HG03575 (cell line): ENCODE measurements around the gene LANCL2.
"Not testable (repeated sequence)": the region's sequence is repeated elsewhere in the genome, so short reads cannot be mapped to it uniquely, and the experiment has no call there.

Source experiments
- ATAC-seq: cut with Tn5 transposase; IDR thresholded peaks from one replicate; pipeline ENCODE4 v1.9.1; 2021; ENCODE audit not compliant: unreplicated experiment, insufficient number of reproducible peaks, low FRiP score; ENCODE audit errors: extremely low read depth

The LANCL2 gene

GRCh38 chr7:55449992-55450535 is 84.9 kb downstream of the LANCL2 start:
- ATAC-seq = no peak

- no peak for ATAC-seq
These were observed 87.8 kb downstream of the LANCL2 start for GRCh38 chr7:55452971-55453370.

DNA sequence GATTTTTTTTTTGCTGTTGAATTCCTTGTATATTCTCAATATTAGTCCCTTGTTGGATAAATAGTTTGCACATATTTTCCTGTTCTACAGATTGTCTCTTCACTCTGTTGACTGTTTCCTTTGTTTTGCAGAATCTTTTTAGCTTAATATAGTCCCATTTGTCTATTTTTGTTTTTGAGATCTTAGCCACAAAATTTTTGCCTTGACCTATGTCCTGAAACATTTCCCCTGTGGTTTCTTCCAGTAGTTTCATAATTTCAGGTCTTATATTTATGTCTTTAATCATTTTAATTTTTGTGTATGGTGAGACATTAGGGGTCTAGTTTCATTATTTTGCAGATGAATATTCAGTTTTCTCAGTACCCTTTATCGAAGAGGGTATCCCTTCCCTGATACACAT is 92.7 kb downstream of the LANCL2 start:
- ATAC-seq = no peak

DNA sequence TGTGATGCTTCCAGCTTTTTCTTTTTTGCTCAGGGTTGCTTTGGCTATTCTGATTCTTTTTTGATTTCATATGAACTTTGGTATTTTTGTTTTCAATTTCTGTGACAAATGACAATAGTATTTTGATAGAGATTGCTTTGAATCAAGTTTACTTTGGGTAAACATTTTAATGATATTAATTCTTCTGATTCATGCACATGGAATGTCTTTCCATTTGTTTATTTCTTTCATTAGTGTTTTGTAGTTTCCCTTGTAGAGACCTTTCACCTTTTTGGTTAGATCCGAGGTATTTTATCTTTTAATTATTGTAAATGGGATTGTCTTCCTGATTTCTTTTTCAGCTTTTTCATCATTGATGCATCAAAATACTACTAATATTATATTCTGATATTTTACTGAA is 93.2 kb downstream of the LANCL2 start:
- no peak for ATAC-seq

DNA sequence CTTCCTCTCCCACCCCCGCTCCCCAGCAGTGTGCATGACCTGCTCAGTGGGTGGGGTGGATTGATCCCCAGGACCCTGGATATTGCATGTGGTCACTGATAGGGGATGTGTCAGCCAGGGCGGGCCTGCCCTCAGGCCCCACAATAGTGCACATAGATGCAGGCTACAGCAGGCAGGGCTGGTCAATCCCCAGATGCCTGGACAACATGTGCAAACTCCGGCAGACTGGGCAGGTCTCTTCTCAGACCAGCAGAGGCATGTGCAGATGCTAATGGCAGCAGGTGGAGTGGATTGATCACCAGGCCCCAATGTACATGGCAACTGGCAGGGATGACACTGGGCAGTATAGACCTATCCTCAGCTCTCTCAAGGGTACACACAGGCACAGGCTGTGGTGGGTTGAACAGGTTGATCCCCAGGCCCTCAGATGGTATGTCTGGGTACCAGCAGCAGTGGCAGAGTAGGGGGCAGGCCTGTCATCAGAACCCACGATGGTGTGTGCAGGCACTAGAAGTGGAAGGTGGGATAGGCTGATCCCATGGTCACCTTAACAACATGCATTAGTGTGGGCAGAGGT is 98.6 kb downstream of the LANCL2 start:
- ATAC-seq = no peak

DNA sequence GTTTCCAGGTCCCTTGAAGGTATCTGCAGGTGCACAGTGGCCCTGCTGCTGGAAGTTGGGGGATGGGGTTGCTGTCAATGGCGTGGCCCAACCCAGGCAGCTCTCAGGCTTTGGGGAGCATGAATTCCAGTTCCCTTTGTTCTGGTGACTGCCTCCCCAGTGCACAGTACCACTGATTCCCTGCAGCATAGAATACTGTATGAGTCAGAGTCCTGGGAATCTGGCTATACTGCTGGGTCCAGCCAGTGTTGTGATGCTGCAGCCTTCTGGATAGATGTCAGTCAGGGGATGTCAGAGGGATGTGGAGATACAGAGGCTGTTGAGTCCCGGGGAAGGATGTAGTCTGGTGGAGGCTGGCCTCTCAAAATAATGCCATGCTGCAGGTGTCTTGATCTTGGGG is 99.3 kb downstream of the LANCL2 start:
- no peak for ATAC-seq

- ATAC-seq = no peak
These were observed 100.6 kb downstream of the LANCL2 start for GRCh38 chr7:55465691-55466090.

DNA sequence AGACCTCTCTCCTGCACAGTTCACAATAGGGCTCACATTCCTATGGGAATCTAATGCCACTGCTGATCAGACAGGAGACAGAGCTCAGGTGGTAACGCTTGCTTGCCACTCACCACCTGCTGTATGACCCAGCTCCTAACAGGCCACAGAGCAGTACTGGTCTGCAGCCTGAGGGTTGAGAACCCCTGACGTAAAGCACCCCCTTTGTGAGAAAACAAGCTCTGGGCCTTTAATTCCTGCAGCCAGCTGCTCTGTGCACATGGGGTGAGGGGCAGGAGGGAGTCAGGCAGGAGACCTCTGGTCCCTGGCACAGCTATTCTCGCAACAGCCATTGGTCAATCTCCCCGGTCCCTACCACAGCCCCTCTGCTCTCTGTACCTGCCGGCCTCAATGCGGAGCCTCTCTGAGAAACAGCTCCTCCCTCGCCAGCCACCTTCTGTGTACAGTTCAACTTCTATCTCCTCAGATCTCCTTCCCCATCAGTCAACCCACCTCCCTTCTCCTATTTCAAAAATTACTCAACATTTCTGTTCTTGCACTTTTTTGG is 102.0 kb downstream of the LANCL2 start:
- no peak for ATAC-seq

DNA sequence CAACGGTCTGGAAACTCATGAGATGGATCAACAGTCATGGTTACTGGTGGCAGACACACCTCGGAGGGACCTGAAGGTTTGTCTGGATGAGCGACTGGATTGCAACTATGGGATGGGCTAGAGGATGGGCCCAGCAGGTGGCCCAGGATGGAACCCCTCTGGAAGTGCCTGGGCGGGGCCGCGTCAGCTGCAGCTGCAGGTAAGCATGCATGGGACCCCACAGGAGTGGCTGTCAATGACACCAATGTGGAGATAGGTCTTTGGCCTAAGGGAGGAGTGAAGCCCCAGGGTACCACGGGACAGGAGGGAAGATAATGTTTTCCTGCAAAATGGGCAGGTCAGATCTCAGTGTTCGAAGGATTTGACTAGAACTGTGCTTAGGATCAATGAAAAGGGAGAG is 103.4 kb downstream of the LANCL2 start:
- ATAC-seq = no peak

DNA sequence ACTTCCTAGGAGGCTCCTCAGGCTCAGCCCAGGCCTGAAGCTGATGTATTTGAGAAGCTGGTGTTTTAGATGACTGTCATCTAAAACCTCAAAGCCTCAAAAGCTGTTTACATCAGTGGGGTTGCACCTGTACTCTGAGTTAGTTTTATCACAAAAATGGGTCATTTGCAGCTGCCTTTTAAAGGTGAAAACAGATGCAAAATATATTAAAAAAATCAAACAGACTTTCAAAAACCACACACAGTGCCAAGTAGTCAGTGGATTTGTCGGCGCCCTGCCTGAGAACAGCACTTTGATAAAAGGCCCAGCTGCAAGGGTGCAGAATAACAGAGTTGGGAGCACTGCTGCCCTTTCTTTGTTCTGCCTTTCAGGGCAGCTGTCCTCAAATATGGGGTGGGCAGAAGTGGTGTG is 104.1 kb downstream of the LANCL2 start:
- no peak for ATAC-seq

DNA sequence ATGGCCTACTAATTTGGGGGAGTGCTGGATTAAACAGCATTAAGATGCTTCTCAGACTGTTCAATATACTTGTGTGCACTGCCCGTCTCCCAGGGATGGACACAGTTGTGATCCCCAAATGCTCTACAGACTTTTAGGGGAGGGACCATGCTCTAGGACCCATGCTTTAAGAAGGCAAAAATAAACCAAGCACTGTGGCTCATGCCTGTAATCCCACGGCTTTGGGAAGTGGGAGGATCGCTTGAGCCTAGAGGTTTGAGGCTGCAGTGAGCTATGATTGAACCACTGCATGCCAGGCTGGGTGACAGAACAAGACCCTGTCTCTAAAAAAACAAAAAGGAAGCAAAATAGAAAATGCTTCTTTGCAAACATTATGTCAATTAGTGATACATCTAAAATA is 104.6 kb downstream of the LANCL2 start:
- ATAC-seq = no peak

DNA sequence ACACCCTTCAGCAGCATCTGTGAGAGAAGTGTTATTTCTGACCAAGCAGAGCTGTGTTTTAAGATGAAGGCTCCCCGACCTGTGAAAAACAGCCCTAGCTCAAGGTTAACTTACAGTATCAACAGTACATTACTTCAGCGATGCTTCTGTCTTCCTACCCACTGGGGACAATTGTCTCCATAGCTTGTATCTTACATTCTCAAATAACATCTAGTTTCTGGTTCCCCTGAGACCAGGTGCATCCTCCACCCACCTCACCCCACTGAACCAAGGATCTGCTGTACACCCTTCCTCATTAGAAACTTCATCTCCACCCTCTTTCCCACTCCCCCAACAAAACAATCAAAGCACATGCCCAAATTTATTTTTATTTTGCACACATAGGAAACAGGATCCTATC is 105.1 kb downstream of the LANCL2 start:
- ATAC-seq = no peak

GRCh38 chr7:55471594-55471993 is 106.5 kb downstream of the LANCL2 start:
- not testable (repeated sequence) for ATAC-seq

- not testable (repeated sequence) for ATAC-seq
These were observed 107.3 kb downstream of the LANCL2 start for GRCh38 chr7:55472406-55472805.

DNA sequence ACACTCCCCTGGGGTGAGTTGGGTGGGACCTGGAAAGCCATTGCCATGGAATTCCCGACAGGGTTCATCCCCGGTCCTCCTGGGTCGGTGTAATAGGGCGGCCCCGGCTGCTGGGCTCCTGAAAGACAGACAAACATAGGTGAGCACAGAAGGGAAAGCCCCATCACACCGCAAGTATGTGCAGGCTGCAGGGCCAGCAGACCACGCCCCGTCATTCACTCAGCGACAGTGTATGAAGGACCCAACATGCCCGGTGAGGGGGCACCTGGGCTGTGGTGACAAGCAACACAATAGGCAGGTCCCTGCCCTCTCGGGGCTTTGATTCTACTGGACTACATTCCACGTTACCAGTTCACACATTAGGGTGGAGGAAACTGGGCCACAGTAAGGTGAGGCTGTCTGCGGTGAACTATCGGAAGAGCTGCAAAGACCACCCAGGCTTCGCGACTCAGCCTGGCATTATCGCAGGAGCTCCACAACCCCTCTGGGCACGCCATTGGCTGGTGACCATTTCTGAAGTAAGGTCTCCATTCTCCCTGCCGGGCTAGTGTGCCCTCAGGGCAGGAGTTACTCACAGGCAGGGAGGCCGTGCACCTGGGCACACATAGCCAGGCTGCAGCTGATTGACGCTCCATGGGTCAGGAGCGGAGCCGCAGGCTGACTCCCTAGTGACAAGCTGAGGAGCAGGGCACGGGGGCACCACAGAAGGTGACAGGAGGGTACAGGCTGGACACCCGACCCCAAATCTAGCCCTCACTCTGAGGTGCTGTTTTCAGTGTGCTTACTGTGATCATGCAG is 108.0 kb downstream of the LANCL2 start:
- no peak for ATAC-seq

DNA sequence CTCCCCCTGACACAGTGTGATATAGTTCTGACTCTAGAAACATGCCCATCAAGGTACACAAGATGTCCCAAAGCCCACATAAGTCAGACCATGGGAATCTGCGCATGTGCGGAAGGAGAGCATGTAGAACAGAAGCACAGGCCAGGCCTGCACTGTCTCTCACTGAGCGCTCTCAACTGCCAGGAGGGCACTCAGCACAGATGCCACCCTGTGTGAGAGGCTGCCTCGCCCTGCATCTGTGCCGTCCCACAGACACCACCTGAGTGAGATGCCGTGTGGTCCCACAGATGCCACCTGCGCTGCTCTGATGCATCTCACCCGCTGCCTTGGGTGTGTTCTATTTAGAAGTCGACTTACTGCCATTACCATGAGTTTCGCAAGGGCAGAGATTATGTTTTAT is 108.8 kb downstream of the LANCL2 start:
- no peak for ATAC-seq

DNA sequence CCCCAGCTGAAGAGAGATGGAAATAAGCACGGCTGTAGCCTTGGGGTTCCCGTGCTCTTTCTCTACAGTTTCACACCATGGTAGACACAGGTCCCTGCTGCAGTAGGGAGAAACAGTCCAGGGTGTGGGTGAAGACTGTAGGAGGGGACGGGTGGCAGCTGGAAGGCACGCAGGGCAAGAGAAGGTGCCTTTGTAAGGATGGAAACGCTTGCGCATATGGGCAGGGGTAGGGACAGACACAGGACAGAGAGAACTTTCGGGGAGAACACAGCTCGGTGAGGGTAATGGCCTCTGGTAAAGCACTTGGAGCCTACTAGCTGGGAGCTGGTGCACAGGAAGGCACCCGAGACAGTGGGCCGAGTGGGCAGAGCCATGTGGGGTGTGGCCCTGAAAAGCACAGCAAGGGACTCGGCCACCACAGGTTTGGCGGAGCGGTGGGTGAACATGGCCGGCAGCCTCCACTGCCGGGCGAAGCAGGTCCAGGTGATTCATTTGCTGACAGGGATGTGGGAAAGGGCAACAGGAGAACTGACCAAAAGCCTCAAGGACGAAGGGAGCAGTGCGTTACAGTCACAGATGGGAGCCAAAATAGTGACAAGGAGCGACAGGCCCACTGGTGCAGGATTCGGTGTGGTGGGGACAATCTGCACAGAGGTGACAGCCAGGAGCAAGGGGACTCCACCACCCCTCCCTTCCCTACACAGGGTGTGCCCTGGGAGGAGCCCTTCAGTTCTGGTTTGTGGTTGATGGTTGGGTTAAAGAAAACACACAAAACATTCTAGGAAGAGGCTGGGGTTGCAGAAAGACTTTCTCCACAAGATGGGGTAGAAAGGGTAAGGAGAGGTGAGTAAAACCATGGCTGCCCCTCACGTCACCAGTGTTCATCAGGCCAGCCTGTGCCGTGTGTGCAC is 110.1 kb downstream of the LANCL2 start:
- no peak for ATAC-seq

DNA sequence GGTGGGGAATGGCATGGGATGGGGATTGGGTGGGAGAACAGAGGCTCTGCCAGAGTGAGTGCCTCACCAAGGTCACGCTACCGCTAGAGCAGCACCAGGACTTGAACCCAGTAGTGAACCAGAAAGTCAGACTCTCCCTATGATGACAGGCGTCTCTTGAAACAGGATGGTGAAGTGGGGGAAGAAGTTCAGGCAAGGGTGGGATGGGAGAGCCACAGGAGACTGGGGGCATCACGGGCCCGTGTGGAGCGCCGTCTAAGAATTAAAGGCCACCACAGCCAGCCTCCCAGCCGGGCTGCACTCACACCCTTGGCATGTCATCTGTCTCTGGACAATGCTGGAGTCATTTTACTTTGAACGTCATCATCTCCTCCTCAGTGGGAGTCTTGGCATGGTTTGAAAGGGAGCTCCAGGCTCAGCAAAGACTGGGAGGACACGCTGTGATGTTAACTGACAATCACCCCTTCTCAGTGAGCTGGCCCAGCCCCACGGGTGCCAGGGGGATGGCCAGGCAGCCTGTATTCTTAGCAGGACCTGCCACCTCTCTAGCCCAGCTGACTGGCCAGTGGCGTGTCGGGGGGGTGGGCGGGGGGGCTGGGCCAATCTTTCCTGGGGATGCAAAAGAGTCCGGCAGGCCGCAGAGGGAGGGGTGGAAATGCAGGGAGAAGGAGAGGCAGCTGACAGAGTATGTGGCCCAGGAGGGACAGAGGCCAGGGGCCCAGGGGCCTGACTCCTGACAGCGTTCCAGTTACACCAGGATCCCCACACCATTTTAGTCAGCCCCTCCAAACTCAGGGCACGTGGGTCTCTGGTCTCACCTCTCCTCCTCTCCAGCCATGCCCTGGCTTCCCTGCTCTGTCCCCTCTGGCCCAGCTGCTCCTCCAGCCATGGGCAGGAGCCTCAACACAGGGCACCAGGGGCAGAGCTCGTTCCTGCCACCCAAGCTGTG is 111.0 kb downstream of the LANCL2 start:
- no peak for ATAC-seq
